Duodenal mucosa (tissue), 2 donors: ENCODE results near the gene TSTD2.
A peak's percentile ranks its signal among the peaks of the same experiment; 100 is the strongest.
"Not testable (repeated sequence)": the region's sequence is repeated elsewhere in the genome, so short reads cannot be mapped to it uniquely, and the experiment has no call there.

Experiments used
- H3K27ac ChIP-seq: one replicate; pipeline ENCODE4 v1.7.0; 2013; ENCODE audit warnings: low read depth, low read length
- H3K27me3 ChIP-seq, 2 donors: one replicate each; pipeline ENCODE4 v1.7.0; 2013; ENCODE audit warnings: low read length in 2 of 2, control low read depth in 1 of 2; ENCODE audit not compliant: insufficient read depth in 2 of 2, control insufficient read depth in 1 of 2
- H3K36me3 ChIP-seq, 2 donors: one replicate each; pipeline ENCODE4 v1.7.0; 2013; ENCODE audit warnings: low read length in 2 of 2, control low read depth in 1 of 2; ENCODE audit not compliant: insufficient read depth in 2 of 2, control insufficient read depth in 1 of 2
- H3K4me1 ChIP-seq, 2 donors: one replicate each; pipeline ENCODE4 v1.7.0; 2013; ENCODE audit warnings: low read length in 2 of 2, control low read depth in 1 of 2; ENCODE audit not compliant: insufficient read depth in 2 of 2, control insufficient read depth in 1 of 2
- H3K4me3 ChIP-seq, 2 donors: one replicate each; pipeline ENCODE4 v1.7.0; 2013; ENCODE audit warnings: low read length in 2 of 2, low read depth in 1 of 2
- H3K9ac ChIP-seq, 2 donors: one replicate each; pipeline ENCODE4 v1.7.0; 2013; ENCODE audit warnings: low read length in 2 of 2, low read depth in 1 of 2
- H3K9me3 ChIP-seq, 2 donors: one replicate each; pipeline ENCODE4 v1.7.0; 2013; ENCODE audit warnings: low read length in 2 of 2, control low read depth in 1 of 2; ENCODE audit not compliant: control insufficient read depth in 1 of 2

Gene TSTD2

DNA sequence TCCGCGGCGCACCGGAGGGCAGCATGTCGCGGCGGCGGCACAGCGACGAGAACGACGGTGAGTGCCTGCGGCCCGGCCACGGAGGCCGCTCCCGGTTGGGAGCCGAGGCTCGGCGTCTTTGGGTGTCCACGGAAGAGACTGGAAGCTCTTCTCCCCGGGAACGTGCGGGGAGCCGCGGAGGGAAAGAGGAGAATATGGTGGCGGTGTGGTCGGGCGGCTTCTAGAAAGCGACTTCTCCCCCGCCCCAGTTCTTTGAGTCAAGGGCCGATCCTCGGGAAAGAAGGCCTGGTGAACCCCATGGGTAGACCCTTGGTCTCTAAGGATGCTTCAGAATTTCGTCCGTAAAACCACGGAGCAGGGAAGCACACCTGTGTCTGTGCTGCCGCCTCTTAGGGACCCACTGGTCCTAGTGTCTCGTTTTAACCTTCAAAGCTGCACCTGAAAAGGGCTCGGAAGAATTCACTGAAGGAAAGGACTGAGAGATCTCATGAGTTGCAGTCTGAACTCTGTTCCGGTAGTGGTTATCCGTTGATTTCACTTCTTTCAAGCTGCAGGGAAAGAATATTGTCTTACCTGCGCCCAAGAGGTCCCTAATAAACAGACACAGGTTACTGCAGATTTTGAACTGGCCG is 807 bp upstream of the TSTD2 start:
- H3K27ac ChIP-seq, result peak overlapping the region; percentile 100
- no peaks in the 10 kb centered on the region for H3K27me3 ChIP-seq
- peak overlapping the region; percentile 90 to 96 for H3K9ac ChIP-seq
- H3K36me3 ChIP-seq, result no peaks in the 10 kb centered on the region
- no peaks in the 10 kb centered on the region for H3K9me3 ChIP-seq
- H3K4me3 ChIP-seq, result peak overlapping the region; percentile 87 to 96
- H3K4me1 ChIP-seq, result peaks cover 32 to 45% of the 10 kb centered on the region in 2 donors

- H3K27ac ChIP-seq, result peak overlapping the region; percentile 100
- H3K36me3 ChIP-seq, result no peaks in the 10 kb centered on the region
- peak overlapping the region; percentile 87 to 96 for H3K4me3 ChIP-seq
- H3K9ac ChIP-seq, result peak overlapping the region; percentile 95 to 96
- H3K9me3 ChIP-seq, result no peaks in the 10 kb centered on the region
- peaks cover 32 to 37% of the 10 kb centered on the region in 2 donors for H3K4me1 ChIP-seq
- no peaks in the 10 kb centered on the region for H3K27me3 ChIP-seq
Measured at GRCh38 chr9:97632248-97632984, 752 bp downstream of the TSTD2 start.

GRCh38 chr9:97630591-97630990 is 2.6 kb downstream of the TSTD2 start:
- H3K9me3 ChIP-seq, result no peaks in the 10 kb centered on the region
- no peak overlapping the region for H3K4me3 ChIP-seq
- H3K4me1 ChIP-seq, result peaks cover 20 to 32% of the 10 kb centered on the region in 2 donors

DNA sequence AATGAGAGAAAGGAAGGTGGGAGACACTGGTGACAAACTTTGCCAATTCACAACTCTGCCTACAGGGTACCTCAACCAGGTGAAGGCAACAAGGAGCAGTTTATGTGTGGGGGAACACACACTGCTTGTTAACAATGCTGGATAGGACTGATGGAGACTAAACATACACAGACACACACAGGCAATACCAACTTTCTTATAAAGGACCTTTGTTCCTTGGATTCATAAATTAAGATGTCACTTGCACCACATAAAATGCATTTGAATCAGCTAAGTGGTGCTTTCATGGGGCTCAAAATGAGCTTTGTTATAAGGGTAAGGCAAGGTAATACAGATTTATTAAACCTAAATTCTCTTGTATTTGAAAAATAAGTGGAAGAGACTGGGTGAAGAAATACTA is 4.0 kb downstream of the TSTD2 start:
- peaks cover 10 to 21% of the 10 kb centered on the region in 2 donors for H3K4me1 ChIP-seq

More at GRCh38 chr9:97630591-97630990, 2.6 kb downstream of the TSTD2 start:
- Histone ChIP-seq H3K9ac (no peak overlapping the region), H3K27me3 (no peaks in the 10 kb centered on the region), H3K36me3 (peaks cover 1 to 6% of the 10 kb centered on the region in 2 donors), H3K27ac (no peak overlapping the region)

GRCh38 chr9:97628668-97629067 is 4.5 kb downstream of the TSTD2 start:
- no peaks in the 10 kb centered on the region for H3K9me3 ChIP-seq
- H3K27me3 ChIP-seq, result no peaks in the 10 kb centered on the region
- no peak overlapping the region for H3K4me3 ChIP-seq
- peaks cover 10 to 21% of the 10 kb centered on the region in 2 donors for H3K4me1 ChIP-seq
- H3K27ac ChIP-seq, result no peak overlapping the region
- H3K36me3 ChIP-seq, result peaks cover 5 to 21% of the 10 kb centered on the region in 2 donors
- no peak overlapping the region for H3K9ac ChIP-seq

More for the DNA sequence above, 4.0 kb downstream of the TSTD2 start:
- H3K4me3 ChIP-seq, result no peak overlapping the region
- H3K27me3 ChIP-seq, result no peaks in the 10 kb centered on the region
- peaks cover 5 to 17% of the 10 kb centered on the region in 2 donors for H3K36me3 ChIP-seq
- no peaks in the 10 kb centered on the region for H3K9me3 ChIP-seq
- no peak overlapping the region for H3K27ac ChIP-seq
- H3K9ac ChIP-seq, result no peak overlapping the region

DNA sequence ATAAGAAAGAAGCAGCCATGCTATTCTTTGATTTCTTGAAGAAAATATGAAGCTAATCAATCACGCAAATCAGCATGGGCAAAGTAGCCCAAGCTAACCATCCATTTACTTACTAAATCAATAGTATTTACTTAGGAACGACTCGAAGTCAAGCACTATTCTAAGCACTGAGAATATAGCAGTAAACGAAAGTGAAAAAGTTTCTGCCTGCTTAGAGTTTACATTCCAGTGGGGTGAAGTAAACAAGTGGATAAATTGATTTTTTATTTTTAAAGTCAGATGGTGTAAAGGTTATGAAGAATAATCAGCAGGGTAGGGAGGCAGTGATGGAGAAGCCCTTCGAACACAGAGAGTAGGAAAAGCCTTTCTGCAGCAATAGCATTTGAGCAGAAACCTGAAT is 5.5 kb downstream of the TSTD2 start:
- Histone ChIP-seq H3K4me1 (peaks cover 10 to 21% of the 10 kb centered on the region in 2 donors), H3K27ac (no peak overlapping the region), H3K9ac (no peak overlapping the region), H3K9me3 (no peaks in the 10 kb centered on the region), H3K4me3 (peak overlapping the region in 1 of 2 donors; percentile 37), H3K36me3 (peaks cover 5 to 21% of the 10 kb centered on the region in 2 donors), H3K27me3 (no peaks in the 10 kb centered on the region)

DNA sequence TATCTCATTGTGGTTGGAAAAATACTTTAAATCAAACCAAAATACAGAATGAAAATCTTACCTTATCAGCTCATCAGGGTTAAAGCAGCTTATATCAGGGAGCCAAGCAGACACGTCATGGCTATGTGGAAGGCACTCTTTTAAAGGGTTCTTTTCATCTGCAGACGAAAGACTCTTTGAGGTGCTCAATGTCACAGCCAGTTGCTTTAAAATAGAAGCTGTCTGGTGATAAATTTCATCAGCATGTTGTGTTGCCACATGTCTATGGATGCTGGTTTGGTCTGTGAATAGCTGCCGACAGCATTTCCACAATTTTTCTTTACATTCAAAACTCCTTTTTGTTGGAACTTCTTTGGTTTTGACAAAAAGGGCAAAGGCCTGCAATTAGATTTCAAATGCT is 7.5 kb downstream of the TSTD2 start:
- no peak overlapping the region for H3K27ac ChIP-seq
- no peak overlapping the region for H3K9ac ChIP-seq

GRCh38 chr9:97623946-97624345 is 9.2 kb downstream of the TSTD2 start:
- peaks cover 5 to 27% of the 10 kb centered on the region in 2 donors for H3K36me3 ChIP-seq
- no peaks in the 10 kb centered on the region for H3K9me3 ChIP-seq
- H3K9ac ChIP-seq, result no peak overlapping the region
- H3K27me3 ChIP-seq, result no peaks in the 10 kb centered on the region
- H3K4me3 ChIP-seq, result no peak overlapping the region
- peaks cover 0 to 7% of the 10 kb centered on the region in 2 donors for H3K4me1 ChIP-seq
- no peak overlapping the region for H3K27ac ChIP-seq

More for the DNA sequence above, 7.5 kb downstream of the TSTD2 start:
- H3K9me3 ChIP-seq, result no peaks in the 10 kb centered on the region
- no peak overlapping the region for H3K4me3 ChIP-seq
- H3K36me3 ChIP-seq, result peaks cover 5 to 27% of the 10 kb centered on the region in 2 donors
- H3K27me3 ChIP-seq, result no peaks in the 10 kb centered on the region
- H3K4me1 ChIP-seq, result peaks cover 0 to 12% of the 10 kb centered on the region in 2 donors

- peaks cover 10 to 31% of the 10 kb centered on the region in 2 donors for H3K36me3 ChIP-seq
- not testable (repeated sequence) for H3K4me1 ChIP-seq, H3K9me3 ChIP-seq, H3K4me3 ChIP-seq, H3K27me3 ChIP-seq, H3K27ac ChIP-seq, H3K9ac ChIP-seq
Measured at GRCh38 chr9:97622483-97622882, 10.7 kb downstream of the TSTD2 start.

GRCh38 chr9:97620063-97620462 is 13.1 kb downstream of the TSTD2 start:
- H3K36me3 ChIP-seq, result peaks cover 5 to 21% of the 10 kb centered on the region in 2 donors

More at GRCh38 chr9:97620063-97620462, 13.1 kb downstream of the TSTD2 start:
- H3K4me1 ChIP-seq, H3K27ac ChIP-seq, H3K9ac ChIP-seq, H3K27me3 ChIP-seq, H3K4me3 ChIP-seq, H3K9me3 ChIP-seq: not testable (repeated sequence)
